GM10248 (cell line): ENCODE data around the gene BRD3.

Source experiments
- CTCF ChIA-PET: fragments of 300-600 bp; sonication (Branson Sonifier 250); formaldehyde crosslinking; extraction: SDS; loops from one replicate; lab custom pipeline; 2021; ENCODE audit warnings: antibody characterized with exemption; lab: Yijun Ruan, JAX
- POLR2A ChIA-PET: fragments of 350-650 bp; sonication (Branson Sonifier 250); formaldehyde crosslinking; extraction: SDS; loops from one replicate; lab custom pipeline; 2020; ENCODE audit warnings: antibody characterized with exemption; lab: Yijun Ruan, JAX
- DNase-seq: peaks from one replicate; pipeline ENCODE4 v3.0.0; 2012; ENCODE audit errors: extremely low spot score
- TF ChIP-seq, protein P1 (sequence below): IDR thresholded peaks from 2 replicates; pipeline ENCODE4 v1.5.1; 2012; ENCODE audit warnings: mild to moderate bottlenecking, low read depth; ENCODE audit errors: extremely low read depth, missing control alignments, control extremely low read depth

BRD3 gene

DNA sequence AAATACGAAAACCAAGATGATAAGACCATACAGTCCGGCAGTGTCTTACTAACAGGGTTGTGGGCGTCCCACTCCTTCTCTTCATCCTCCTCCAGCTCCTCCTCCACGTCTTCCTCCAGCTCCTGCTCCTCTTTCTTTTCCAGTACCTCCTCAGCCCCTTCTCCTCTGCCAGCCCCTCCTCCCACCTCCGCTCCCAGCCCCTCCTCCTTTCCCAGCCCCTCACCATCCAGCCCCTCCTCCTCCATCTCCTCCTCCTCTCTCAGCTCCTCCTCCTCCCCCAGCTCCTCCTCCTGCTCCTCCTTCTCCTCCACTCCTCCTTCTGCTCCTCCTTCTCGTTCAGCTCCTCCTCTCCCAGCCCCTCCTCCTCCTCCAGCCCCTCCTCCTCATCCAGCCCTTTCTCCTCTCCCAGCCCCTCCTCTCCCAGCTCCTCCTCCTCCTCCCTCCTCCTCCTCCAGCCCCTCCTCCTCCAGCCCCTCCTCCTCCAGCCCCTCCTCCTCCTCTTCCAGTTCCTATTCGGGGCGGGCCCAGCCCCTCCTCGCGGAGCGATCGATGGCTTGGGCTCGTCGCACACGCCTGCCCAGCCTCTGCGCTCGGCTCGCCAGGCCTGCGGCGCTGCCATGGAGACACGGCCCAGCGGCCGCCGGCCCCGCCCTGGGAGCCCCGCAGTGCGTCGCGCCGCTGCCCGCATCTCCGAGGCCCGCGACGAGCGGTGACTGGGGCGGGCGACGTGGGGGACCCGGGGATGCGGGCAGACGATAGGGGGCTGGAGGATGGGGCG lies 42.8 kb downstream of the BRD3 start, which contains the start of gene BRD3OS:
BRD3OS (plus strand) TSS at position 654 of the 778 bp plus-strand sequence. CDS start 1,267 bp downstream, outside the sequence.
- peak; percentile 96 for DNase-seq
- TF ChIP-seq, protein P1, sequence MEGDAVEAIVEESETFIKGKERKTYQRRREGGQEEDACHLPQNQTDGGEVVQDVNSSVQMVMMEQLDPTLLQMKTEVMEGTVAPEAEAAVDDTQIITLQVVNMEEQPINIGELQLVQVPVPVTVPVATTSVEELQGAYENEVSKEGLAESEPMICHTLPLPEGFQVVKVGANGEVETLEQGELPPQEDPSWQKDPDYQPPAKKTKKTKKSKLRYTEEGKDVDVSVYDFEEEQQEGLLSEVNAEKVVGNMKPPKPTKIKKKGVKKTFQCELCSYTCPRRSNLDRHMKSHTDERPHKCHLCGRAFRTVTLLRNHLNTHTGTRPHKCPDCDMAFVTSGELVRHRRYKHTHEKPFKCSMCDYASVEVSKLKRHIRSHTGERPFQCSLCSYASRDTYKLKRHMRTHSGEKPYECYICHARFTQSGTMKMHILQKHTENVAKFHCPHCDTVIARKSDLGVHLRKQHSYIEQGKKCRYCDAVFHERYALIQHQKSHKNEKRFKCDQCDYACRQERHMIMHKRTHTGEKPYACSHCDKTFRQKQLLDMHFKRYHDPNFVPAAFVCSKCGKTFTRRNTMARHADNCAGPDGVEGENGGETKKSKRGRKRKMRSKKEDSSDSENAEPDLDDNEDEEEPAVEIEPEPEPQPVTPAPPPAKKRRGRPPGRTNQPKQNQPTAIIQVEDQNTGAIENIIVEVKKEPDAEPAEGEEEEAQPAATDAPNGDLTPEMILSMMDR = no peak
- POLR2A ChIA-PET = interaction anchor here (0.6 to 0.9 kb wide), 7 partner anchors 59 to 1033 kb away, joined by 3 to 12 read pairs (median 5); no protein-coding TSS in a partner anchor
- CTCF ChIA-PET = interaction anchor here (1.2 to 3.5 kb wide), 4 partner anchors 15 to 137 kb away, joined by 3 to 19 read pairs (median 4); no protein-coding TSS in a partner anchor

DNA sequence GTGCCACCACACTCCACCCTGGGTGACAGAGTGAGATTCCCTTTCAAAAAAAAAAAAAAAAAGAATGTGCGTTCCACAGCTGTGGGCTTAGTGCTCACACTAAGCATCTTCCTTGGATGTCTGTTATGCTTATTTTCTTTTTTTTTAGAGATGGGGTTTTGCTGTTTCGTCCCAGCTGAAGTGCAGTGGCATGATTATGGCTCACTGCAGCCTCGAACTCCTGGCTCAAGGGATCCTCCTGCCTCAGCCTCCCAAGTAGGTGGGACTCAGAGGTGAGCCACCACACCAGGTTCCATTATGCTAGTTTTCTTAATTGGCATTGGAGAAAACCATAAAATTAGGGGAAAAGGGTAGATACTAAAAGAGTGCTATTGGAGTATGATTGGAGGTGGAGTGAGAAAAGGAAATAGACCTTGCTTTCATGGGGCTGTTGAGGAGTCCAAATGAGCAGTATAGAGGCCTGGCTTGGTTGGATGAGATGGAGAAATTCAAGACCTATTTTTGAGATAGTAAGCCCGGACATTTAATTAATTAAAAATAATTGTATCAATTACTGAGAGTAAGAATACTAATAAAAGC lies 43.5 kb downstream of the BRD3 start:
- TF ChIP-seq, protein P1 = no peak
- POLR2A ChIA-PET = interaction anchor here (0.7 kb wide), 1 partner anchor 931 kb away, joined by 6 read pairs; no protein-coding TSS in a partner anchor
- CTCF ChIA-PET = interaction anchor here (3.5 kb wide), 1 partner anchor 30 kb away, joined by 19 read pairs; no protein-coding TSS in a partner anchor
- no peak for DNase-seq

- TF ChIP-seq, protein P1 = no peak
- DNase-seq = no peak
- CTCF ChIA-PET = no interaction called here
- POLR2A ChIA-PET = no interaction called here
Observed at GRCh38 chr9:134014946-134015345, 52.9 kb downstream of the BRD3 start.

DNA sequence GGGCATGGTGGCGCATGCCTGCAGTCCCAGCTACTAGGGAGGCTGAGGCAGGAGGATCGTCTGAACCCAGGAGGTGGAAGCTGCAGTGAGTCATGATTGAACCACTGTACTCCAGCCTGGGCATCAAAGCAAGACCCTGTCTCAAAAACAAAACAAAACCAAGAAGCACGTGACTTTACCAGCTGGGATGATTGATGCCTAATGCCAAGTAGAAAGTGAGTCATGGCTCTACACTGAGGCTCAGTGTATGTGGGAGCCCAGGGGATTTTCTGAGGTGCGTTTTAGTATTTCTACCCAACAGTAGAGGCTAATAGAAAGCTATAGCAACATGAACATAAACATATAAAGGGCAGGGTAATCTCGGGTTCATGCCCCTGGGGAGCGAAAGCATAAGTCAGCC lies 56.4 kb downstream of the BRD3 start:
- POLR2A ChIA-PET = no interaction called here
- TF ChIP-seq, protein P1 = no peak
- CTCF ChIA-PET = interaction anchor here (1.6 to 2.4 kb wide), 2 partner anchors 16 to 18 kb away, joined by 3 to 5 read pairs; no protein-coding TSS in a partner anchor
- DNase-seq = no peak

- ChIA-PET CTCF (interaction anchor here (1.6 to 2.4 kb wide), 2 partner anchors 15 to 17 kb away, joined by 3 to 5 read pairs; no protein-coding TSS in a partner anchor), POLR2A (no interaction called here)
- DNase-seq = no peak
Observed at GRCh38 chr9:134010310-134011173, 57.3 kb downstream of the BRD3 start.

More at GRCh38 chr9:134010310-134011173, 57.3 kb downstream of the BRD3 start:
- TF ChIP-seq, protein P1 = no peak
